ENCODE data around the gene SYT1.

- TF ChIP-seq POLR2AphosphoS5 (IDR thresholded peaks at IDR 0.05) = no peak
- TF ChIP-seq CTCF (IDR thresholded peaks at IDR 0.05) = no peak
Observed at GRCh38 chr12:78917513-78917912, 52.9 kb downstream of the SYT1 start.

All from prostate gland (tissue), 2 donors.